Calu3 (cell line): ENCODE results near the gene NAA10. TPM values are rescaled to one million over a fixed set of nuclear protein-coding genes. Genes with fewer than 3 reads are reported as not detected.

Experiments used
- BruUV-seq: library from RNA; stranded (reverse); fragments of 400-500 nt; replicated peaks from 2 replicates; lab custom pipeline; 2021; lab: Mats Ljungman, UMichigan
- CTCF ChIA-PET: fragments of 300-600 bp; sonication (Branson Sonifier 250); formaldehyde crosslinking; loops from one replicate; lab custom pipeline; 2022; ENCODE audit warnings: antibody characterized with exemption; lab: Charles Lee
- DNase-seq: peaks from one replicate; pipeline ENCODE4 v3.0.0; 2022
- H3K27ac Mint-ChIP-seq: one replicate; pipeline ENCODE4 v1.8.0; 2022; ENCODE audit warnings: mixed read lengths; ENCODE audit not compliant: unreplicated experiment
- H3K27me3 Mint-ChIP-seq: one replicate; pipeline ENCODE4 v1.8.0; 2022; ENCODE audit warnings: mixed read lengths; ENCODE audit not compliant: unreplicated experiment
- H3K36me3 Mint-ChIP-seq: one replicate; pipeline ENCODE4 v1.8.0; 2022; ENCODE audit warnings: mild to moderate bottlenecking, moderate library complexity, mixed read lengths; ENCODE audit not compliant: insufficient read depth, unreplicated experiment
- H3K4me1 Mint-ChIP-seq: one replicate; pipeline ENCODE4 v1.8.0; 2022; ENCODE audit warnings: mild to moderate bottlenecking, low read depth, mixed read lengths; ENCODE audit not compliant: unreplicated experiment
- H3K4me3 Mint-ChIP-seq: one replicate; pipeline ENCODE4 v1.8.0; 2022; ENCODE audit warnings: mild to moderate bottlenecking, low read depth, moderate library complexity, mixed read lengths; ENCODE audit not compliant: unreplicated experiment
- H3K9me3 Mint-ChIP-seq: one replicate; pipeline ENCODE4 v1.8.0; 2022; ENCODE audit warnings: low read depth, mixed read lengths; ENCODE audit not compliant: unreplicated experiment
- intact Hi-C: fragments of 100-400 bp; cut with micrococcal nuclease; formaldehyde crosslinking; loops from one replicate; pipeline ENCODE4 v1.10.0; 2022; ENCODE audit not compliant: unreplicated experiment
- total RNA-seq: library from RNA; stranded (reverse); gene quantifications from 2 replicates; pipeline ENCODE4 v1.2.3, GENCODE V29; 2022
- TF ChIP-seq, protein P1 (sequence below): fragments of 200-600 bp; IDR thresholded peaks from one replicate; pipeline ENCODE4 v1.8.0; 2022; ENCODE audit warnings: antibody characterized with exemption; ENCODE audit not compliant: unreplicated experiment

NAA10 gene
- total RNA-seq, 1 experiment from 2014 or later, result 139 TPM

DNA sequence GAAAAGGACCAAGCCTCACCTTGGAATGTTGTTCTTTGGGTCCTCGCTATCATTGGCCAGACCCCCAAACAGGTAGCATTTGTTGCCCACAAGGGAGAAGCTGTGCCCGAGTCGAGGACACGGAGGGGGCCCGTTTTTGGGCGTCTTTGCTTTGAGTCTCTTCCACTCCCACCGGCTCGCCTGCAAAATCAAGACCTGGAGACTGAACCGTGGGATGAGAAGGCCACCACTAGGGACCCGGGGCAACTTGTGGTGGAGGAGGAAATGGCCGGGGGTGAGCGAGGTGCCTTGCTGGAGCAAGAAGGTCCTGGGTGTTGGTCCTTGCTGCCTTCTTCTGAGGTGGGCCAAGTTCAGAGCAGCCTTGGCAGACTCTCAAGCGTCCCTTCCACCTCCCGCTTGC lies 29.3 kb upstream of the NAA10 start:
- Mint-ChIP-seq H3K27ac (no peak overlapping the region), H3K36me3 (peaks cover 39% of the 10 kb centered on the region), H3K9me3 (no peaks in the 10 kb centered on the region), H3K27me3 (no peaks in the 10 kb centered on the region), H3K4me1 (peaks cover 23% of the 10 kb centered on the region), H3K4me3 (no peak overlapping the region)
- TF ChIP-seq, protein P1, sequence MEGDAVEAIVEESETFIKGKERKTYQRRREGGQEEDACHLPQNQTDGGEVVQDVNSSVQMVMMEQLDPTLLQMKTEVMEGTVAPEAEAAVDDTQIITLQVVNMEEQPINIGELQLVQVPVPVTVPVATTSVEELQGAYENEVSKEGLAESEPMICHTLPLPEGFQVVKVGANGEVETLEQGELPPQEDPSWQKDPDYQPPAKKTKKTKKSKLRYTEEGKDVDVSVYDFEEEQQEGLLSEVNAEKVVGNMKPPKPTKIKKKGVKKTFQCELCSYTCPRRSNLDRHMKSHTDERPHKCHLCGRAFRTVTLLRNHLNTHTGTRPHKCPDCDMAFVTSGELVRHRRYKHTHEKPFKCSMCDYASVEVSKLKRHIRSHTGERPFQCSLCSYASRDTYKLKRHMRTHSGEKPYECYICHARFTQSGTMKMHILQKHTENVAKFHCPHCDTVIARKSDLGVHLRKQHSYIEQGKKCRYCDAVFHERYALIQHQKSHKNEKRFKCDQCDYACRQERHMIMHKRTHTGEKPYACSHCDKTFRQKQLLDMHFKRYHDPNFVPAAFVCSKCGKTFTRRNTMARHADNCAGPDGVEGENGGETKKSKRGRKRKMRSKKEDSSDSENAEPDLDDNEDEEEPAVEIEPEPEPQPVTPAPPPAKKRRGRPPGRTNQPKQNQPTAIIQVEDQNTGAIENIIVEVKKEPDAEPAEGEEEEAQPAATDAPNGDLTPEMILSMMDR, result no peak
- intact Hi-C loops, result no loop called here
- no peak for DNase-seq
- no TSS peak for BruUV-seq
- CTCF ChIA-PET, result no interaction called here

- TF ChIP-seq, protein P1, result no peak
- H3K4me1 Mint-ChIP-seq, result peaks cover 23% of the 10 kb centered on the region
- CTCF ChIA-PET, result no interaction called here
- no peaks in the 10 kb centered on the region for H3K9me3 Mint-ChIP-seq
- no peaks in the 10 kb centered on the region for H3K27me3 Mint-ChIP-seq
- H3K4me3 Mint-ChIP-seq, result no peak overlapping the region
- H3K36me3 Mint-ChIP-seq, result peaks cover 39% of the 10 kb centered on the region
- BruUV-seq, result no TSS peak
- no peak overlapping the region for H3K27ac Mint-ChIP-seq
- DNase-seq, result no peak
- intact Hi-C loops, result no loop called here
Observed at GRCh38 chrX:153963546-153963945, 28.7 kb upstream of the NAA10 start.

- H3K4me3 Mint-ChIP-seq, result no peak overlapping the region
- CTCF ChIA-PET, result no interaction called here
- H3K9me3 Mint-ChIP-seq, result no peaks in the 10 kb centered on the region
- no peaks in the 10 kb centered on the region for H3K27me3 Mint-ChIP-seq
- DNase-seq, result no peak
- no peak overlapping the region for H3K27ac Mint-ChIP-seq
- H3K36me3 Mint-ChIP-seq, result peaks cover 32% of the 10 kb centered on the region
- peaks cover 6% of the 10 kb centered on the region for H3K4me1 Mint-ChIP-seq
- no TSS peak for BruUV-seq
- TF ChIP-seq, protein P1, result no peak
- intact Hi-C loops, result no loop called here
Observed at GRCh38 chrX:153961292-153961691, 26.5 kb upstream of the NAA10 start.

- DNase-seq, result no peak
- H3K4me1 Mint-ChIP-seq, result peaks cover under 1% of the 10 kb centered on the region
- no peaks in the 10 kb centered on the region for H3K27me3 Mint-ChIP-seq
- TF ChIP-seq, protein P1, result no peak
- no peaks in the 10 kb centered on the region for H3K9me3 Mint-ChIP-seq
- BruUV-seq, result no TSS peak
- no peak overlapping the region for H3K27ac Mint-ChIP-seq
- CTCF ChIA-PET, result no interaction called here
- H3K36me3 Mint-ChIP-seq, result peaks cover 32% of the 10 kb centered on the region
- H3K4me3 Mint-ChIP-seq, result no peak overlapping the region
- intact Hi-C loops, result no loop called here
Observed at GRCh38 chrX:153960786-153961185, 25.9 kb upstream of the NAA10 start.
